ENCODE measurements around the gene COL13A1.

The COL13A1 gene

GRCh38 chr10:69963178-69963834, 161.6 kb downstream of the COL13A1 start:
- TF ChIP-seq CTCF (IDR thresholded peaks at IDR 0.05; ENCODE audit: low read depth, low read length, missing control alignments): no peak
- no peak for DNase-seq (ENCODE audit: low read depth)
- no peak overlapping the region for H3K4me3 ChIP-seq (ENCODE audit: low read depth, low read length)

- no peak for DNase-seq (ENCODE audit: low read depth)
- no peak overlapping the region for H3K4me3 ChIP-seq (ENCODE audit: low read depth, low read length)
- TF ChIP-seq CTCF (IDR thresholded peaks at IDR 0.05; ENCODE audit: low read depth, low read length, missing control alignments): no peak
Observed at GRCh38 chr10:69963835-69964710, 162.4 kb downstream of the COL13A1 start.

- no peak for TF ChIP-seq CTCF (IDR thresholded peaks at IDR 0.05; ENCODE audit: low read depth, low read length, missing control alignments)
- no peak for DNase-seq (ENCODE audit: low read depth)
- H3K4me3 ChIP-seq (ENCODE audit: low read depth, low read length): no peak overlapping the region
Observed at GRCh38 chr10:69965086-69965485, 163.4 kb downstream of the COL13A1 start.

GRCh38 chr10:69965919-69966662, 164.4 kb downstream of the COL13A1 start:
- no peak for TF ChIP-seq CTCF (IDR thresholded peaks at IDR 0.05; ENCODE audit: low read depth, low read length, missing control alignments)
- no peak for DNase-seq (ENCODE audit: low read depth)
- H3K4me3 ChIP-seq (ENCODE audit: low read depth, low read length): no peak overlapping the region

- TF ChIP-seq CTCF (IDR thresholded peaks at IDR 0.05; ENCODE audit: low read depth, low read length, missing control alignments): no peak
- no peak for DNase-seq (ENCODE audit: low read depth)
- no peak overlapping the region for H3K4me3 ChIP-seq (ENCODE audit: low read depth, low read length)
Observed at GRCh38 chr10:69968830-69969229, 167.1 kb downstream of the COL13A1 start.

GRCh38 chr10:69969977-69970376, 168.3 kb downstream of the COL13A1 start:
- no peak for DNase-seq (ENCODE audit: low read depth)
- H3K4me3 ChIP-seq (ENCODE audit: low read depth, low read length): no peak overlapping the region
- no peak for TF ChIP-seq CTCF (IDR thresholded peaks at IDR 0.05; ENCODE audit: low read depth, low read length, missing control alignments)

Measured in GM12864 (cell line).